K562 (cell line): ENCODE data around the gene ZNF486. TPM values are rescaled to one million over a fixed set of nuclear protein-coding genes. Genes with fewer than 3 reads are reported as not detected.

ENCODE experiments used
- CXXC5 ChIP-seq: fragments of 250-450 bp; sonication (Bioruptor Pico); IDR thresholded peaks from 2 replicates; pipeline ENCODE4 v1.8.0; 2022; ENCODE audit warnings: inconsistent platforms, mild to moderate bottlenecking, moderate library complexity
- DLX4 ChIP-seq: fragments of 250-450 bp; sonication (Bioruptor Pico); IDR thresholded peaks from 2 replicates; pipeline ENCODE4 v1.6.1; 2021; ENCODE audit warnings: mild to moderate bottlenecking
- HDAC8 ChIP-seq: fragments of 450-650 bp; IDR thresholded peaks from 2 replicates; pipeline ENCODE4 v1.6.1; 2016; ENCODE audit warnings: mild to moderate bottlenecking, missing genetic modification characterization, moderate library complexity, missing compliant biosample characterization
- HNRNPLL ChIP-seq: fragments of 200-400 bp; formaldehyde crosslinking; IDR thresholded peaks from 2 replicates; pipeline ENCODE4 v1.6.1; 2017; ENCODE audit warnings: low read length, low read depth, mild to moderate bottlenecking; ENCODE audit not compliant: poor library complexity, severe bottlenecking
- MNT ChIP-seq, 2 experiments: fragments of 450-650 bp; conservative IDR thresholded peaks; 2 replicates each; pipeline ENCODE4 v1.6.1; 2017; ENCODE audit warnings: mild to moderate bottlenecking in 2 of 2, moderate library complexity in 2 of 2
- PBX2 ChIP-seq, 2 experiments: IDR thresholded peaks in 1 of 2; conservative IDR thresholded peaks in 1 of 2; 2 replicates each; pipeline ENCODE4 v1.6.1; 2016; ENCODE audit warnings: low read depth in 2 of 2, mild to moderate bottlenecking in 1 of 2, missing compliant biosample characterization in 1 of 2, missing genetic modification characterization in 1 of 2, moderate library complexity in 1 of 2
- POLR2A ChIP-seq: fragments of 450-650 bp; conservative IDR thresholded peaks from 2 replicates; pipeline ENCODE4 v1.6.1; 2016
- POLR2H ChIP-seq: IDR thresholded peaks from 2 replicates; pipeline ENCODE4 v1.6.1; 2016; ENCODE audit warnings: missing genetic modification characterization, low read depth, mild to moderate bottlenecking, control low read depth, missing compliant biosample characterization, moderate library complexity
- PTBP1 ChIP-seq: fragments of 200-400 bp; formaldehyde crosslinking; IDR thresholded peaks from 2 replicates; pipeline ENCODE4 v1.6.1; 2017; ENCODE audit warnings: low read depth, low read length
- RBM25 ChIP-seq: fragments of 200-400 bp; formaldehyde crosslinking; IDR thresholded peaks from 2 replicates; pipeline ENCODE4 v1.6.1; 2018; ENCODE audit warnings: low read length, low read depth, moderate library complexity; ENCODE audit not compliant: severe bottlenecking
- SNRNP70 ChIP-seq: fragments of 200-400 bp; formaldehyde crosslinking; optimal IDR thresholded peaks from 2 replicates; pipeline ENCODE3; 2017; ENCODE audit warnings: low read depth, low read length
- TCF15 ChIP-seq: fragments of 250-450 bp; sonication (Bioruptor Pico); IDR thresholded peaks from 2 replicates; pipeline ENCODE4 v1.8.0; 2022; ENCODE audit warnings: moderate library complexity, mild to moderate bottlenecking, inconsistent platforms
- ZNF518B ChIP-seq: fragments of 250-450 bp; sonication (Bioruptor Pico); IDR thresholded peaks from 2 replicates; pipeline ENCODE4 v1.5.0; 2021; ENCODE audit warnings: mild to moderate bottlenecking, moderate library complexity
- ZNF740 ChIP-seq, 3 experiments: fragments of 200-800 bp in 1 of 3; sonication (Bioruptor generic) in 1 of 3; sonication (generic) in 1 of 3; formaldehyde crosslinking in 1 of 3; IDR thresholded peaks; 2 replicates each; pipeline versions ENCODE4 v1.6.1 to v1.8.0; 2016 to 2022; ENCODE audit warnings: mild to moderate bottlenecking in 2 of 3, missing compliant biosample characterization in 2 of 3, missing genetic modification characterization in 2 of 3, missing genetic modification reagents in 1 of 3
- polyA plus RNA-seq, 8 experiments: library from polyadenylated mRNA; depleted of rRNA in 4 of 8; stranded (reverse) in 5 of 8; unstranded in 3 of 8; fragments of >200 nt; fragmentation: Nextera tagmentation in 2 of 8; fragmentation: Illumina TruSeq in 1 of 8; extraction: Ambion mirVana in 2 of 8; extraction: Trizol in 1 of 8; gene quantifications; 2 replicates each; pipeline versions ENCODE4 v1.2.1 to v1.2.3, GENCODE V29; 2011 to 2014; ENCODE audit warnings: inconsistent platforms in 1 of 8, missing spikeins in 1 of 8
- total RNA-seq, 7 experiments: library from RNA; depleted of rRNA in 6 of 7; stranded (reverse); fragments of >200 nt in 6 of 7; fragmentation: Illumina TruSeq in 2 of 7; extraction: Trizol in 2 of 7; gene quantifications; 2 replicates each; pipeline versions ENCODE4 v1.2.1 to v1.2.3, GENCODE V29; 2011 to 2021; ENCODE audit warnings: low replicate concordance in 1 of 7

The ZNF486 gene
- total and polyA plus RNA-seq, 9 of the 15 experiments (the other 6 are each of a cell fraction or from before 2014, with no cell fraction given) = 0.39 to 1.6 (median 1.2) TPM

GRCh38 chr19:20237773-20238623 lies 71.0 kb downstream of the ZNF486 start (continued):
- TF ChIP-seq TCF15 (CRISPR knock-in tag) (no peak), MNT (conservative IDR thresholded peaks at IDR 0.05) (no peak), POLR2H (0 out of 2 replicates have a peak, but pooled peaks have one; percentile 23), HDAC8 (no peak), DLX4 (CRISPR knock-in tag) (no peak), RBM25 (peak; percentile 33), POLR2A (0 out of 2 replicates have a peak, but pooled peaks have one; percentile 46), ZNF740 (CRISPR knock-in tag; IDR thresholded peaks at IDR 0.05) (no peak), ZNF740 (tag; IDR thresholded peaks at IDR 0.05) (no peak), ZNF518B (CRISPR knock-in tag) (no peak), PTBP1 (no peak), SNRNP70 (no peak), CXXC5 (CRISPR knock-in tag) (peak; percentile 15; the same call in 1 of the 2 replicates), PBX2 (CRISPR knock-in tag; IDR thresholded peaks at IDR 0.05; ENCODE audit: low read depth) (peak; percentile 39; the same call in 1 of the 2 replicates), PBX2 (tag; conservative IDR thresholded peaks at IDR 0.05; ENCODE audit: low read depth) (0 out of 2 replicates have a peak, but pooled peaks have one; percentile 27), HNRNPLL (peak; percentile 24)
